GM18951 (cell line): ENCODE data around the gene YAP1.
"Not testable (repeated sequence)": the region's sequence is repeated elsewhere in the genome, so short reads cannot be mapped to it uniquely, and the experiment has no call there.

ENCODE experiments used
- POLR2A ChIP-seq: IDR thresholded peaks from 4 replicates; pipeline ENCODE4 v1.6.1; 2011; ENCODE audit warnings: mild to moderate bottlenecking; ENCODE audit not compliant: insufficient read length, insufficient read depth; ENCODE audit errors: extremely low read depth
- in situ Hi-C: fragments of 300-500 bp; cut with MboI; formaldehyde crosslinking; loops from one replicate; pipeline ENCODE4 v1.12.0; 2022; ENCODE audit warnings: low sequenced_read_pairs, mixed read lengths, inconsistent platforms; ENCODE audit not compliant: unreplicated experiment

The YAP1 gene

GRCh38 chr11:102253020-102253715, 142.9 kb downstream of the YAP1 start:
- no peak for TF ChIP-seq POLR2A

GRCh38 chr11:102254047-102254446, 143.8 kb downstream of the YAP1 start:
- TF ChIP-seq POLR2A, result no peak
- in situ Hi-C loops, result no loop called here

More at GRCh38 chr11:102253020-102253715, 142.9 kb downstream of the YAP1 start:
- in situ Hi-C loops, result no loop called here

- TF ChIP-seq POLR2A, result no peak
- in situ Hi-C loops, result no loop called here
Observed at GRCh38 chr11:102256251-102256650, 146.0 kb downstream of the YAP1 start.

GRCh38 chr11:102260241-102260640, 150.0 kb downstream of the YAP1 start:
- in situ Hi-C loops, result no loop called here
- no peak for TF ChIP-seq POLR2A

GRCh38 chr11:102263379-102264003, 153.2 kb downstream of the YAP1 start:
- no peak for TF ChIP-seq POLR2A
- in situ Hi-C loops, result no loop called here

GRCh38 chr11:102264704-102265103, 154.5 kb downstream of the YAP1 start:
- in situ Hi-C loops, result not testable (repeated sequence)

- no peak for TF ChIP-seq POLR2A
- in situ Hi-C loops, result no loop called here
Observed at GRCh38 chr11:102266099-102266498, 155.9 kb downstream of the YAP1 start.

GRCh38 chr11:102267609-102268008, 157.4 kb downstream of the YAP1 start:
- TF ChIP-seq POLR2A, result no peak

GRCh38 chr11:102268083-102268984, 158.1 kb downstream of the YAP1 start:
- TF ChIP-seq POLR2A, result no peak
- in situ Hi-C loops, result no loop called here

More at GRCh38 chr11:102267609-102268008, 157.4 kb downstream of the YAP1 start:
- in situ Hi-C loops, result no loop called here

GRCh38 chr11:102268985-102269470, 158.8 kb downstream of the YAP1 start:
- TF ChIP-seq POLR2A, result no peak
- in situ Hi-C loops, result no loop called here

- in situ Hi-C loops, result no loop called here
- no peak for TF ChIP-seq POLR2A
Observed at GRCh38 chr11:102269927-102270326, 159.7 kb downstream of the YAP1 start.

GRCh38 chr11:102272047-102272824, 162.0 kb downstream of the YAP1 start:
- in situ Hi-C loops, result no loop called here
- no peak for TF ChIP-seq POLR2A

- no peak for TF ChIP-seq POLR2A
- in situ Hi-C loops, result no loop called here
Observed at GRCh38 chr11:102274628-102275027, 164.4 kb downstream of the YAP1 start.

- in situ Hi-C loops, result no loop called here
- no peak for TF ChIP-seq POLR2A
Observed at GRCh38 chr11:102276362-102276761, 166.1 kb downstream of the YAP1 start.
